ENCODE results near the gene SLIT3. TPM values are rescaled to one million over a fixed set of nuclear protein-coding genes. Genes with fewer than 3 reads are reported as not detected.

SLIT3 gene
- total RNA-seq, 1 donor from 2014 or later: 0.22 TPM

GRCh38 chr5:168726342-168726741 is 574.6 kb downstream of the SLIT3 start:
- no peaks in the 10 kb centered on the region for H3F3A ChIP-seq (ENCODE audit: low read depth)
- H3K4me1 ChIP-seq: no peaks in the 10 kb centered on the region
- no peaks in the 10 kb centered on the region for H3K79me2 ChIP-seq (ENCODE audit: low read depth)
- H3K36me3 Mint-ChIP-seq: no peaks in the 10 kb centered on the region
- no peaks in the 10 kb centered on the region for H3K9me3 ChIP-seq (ENCODE audit: low read depth)
- no peak overlapping the region for H3K4me2 ChIP-seq
- peaks cover 3% of the 10 kb centered on the region for H3K4me1 Mint-ChIP-seq
- H3K27me3 Mint-ChIP-seq (ENCODE audit: insufficient read depth, low read depth): no peaks in the 10 kb centered on the region
- H3K9ac ChIP-seq: no peak overlapping the region
- no peaks in the 10 kb centered on the region for H3K36me3 ChIP-seq
- H3K27ac Mint-ChIP-seq: no peak overlapping the region
- H2AFZ ChIP-seq (replicated peaks): no peak overlapping the region
- H3K4me3 Mint-ChIP-seq: no peak overlapping the region
- H3K9me3 Mint-ChIP-seq: peaks cover 22% of the 10 kb centered on the region
- H4K20me1 ChIP-seq (ENCODE audit: low read depth): no peaks in the 10 kb centered on the region
- DNase-seq (ENCODE audit: low spot score): no peak
- H3K27ac ChIP-seq: no peak overlapping the region
- TF ChIP-seq EZH2 (IDR thresholded peaks at IDR 0.05) (no peak), EZH2phosphoT487 (IDR thresholded peaks at IDR 0.05) (no peak), CTCF (IDR thresholded peaks at IDR 0.05) (no peak)
- H3K4me3 ChIP-seq: no peak overlapping the region
- H3K27me3 ChIP-seq: peaks cover 6% of the 10 kb centered on the region

- no peak for TF ChIP-seq EZH2phosphoT487 (IDR thresholded peaks at IDR 0.05)
- TF ChIP-seq CTCF (IDR thresholded peaks at IDR 0.05): no peak
- no peak for TF ChIP-seq EZH2 (IDR thresholded peaks at IDR 0.05)
- Mint-ChIP-seq H3K4me1 (peaks cover 3% of the 10 kb centered on the region), H3K36me3 (no peaks in the 10 kb centered on the region), H3K9me3 (peaks cover 13% of the 10 kb centered on the region), H3K27ac (no peak overlapping the region), H3K4me3 (no peak overlapping the region), H3K27me3 (ENCODE audit: insufficient read depth, low read depth) (no peaks in the 10 kb centered on the region)
- Histone ChIP-seq H3K9me3 (ENCODE audit: low read depth) (no peaks in the 10 kb centered on the region), H2AFZ (replicated peaks) (no peak overlapping the region), H3K4me2 (no peak overlapping the region), H3K4me1 (no peaks in the 10 kb centered on the region), H3K9ac (no peak overlapping the region), H3K4me3 (no peak overlapping the region), H3K36me3 (no peaks in the 10 kb centered on the region), H3K27ac (no peak overlapping the region), H3K27me3 (no peaks in the 10 kb centered on the region), H3K79me2 (ENCODE audit: low read depth) (no peaks in the 10 kb centered on the region), H4K20me1 (ENCODE audit: low read depth) (no peaks in the 10 kb centered on the region), H3F3A (ENCODE audit: low read depth) (no peaks in the 10 kb centered on the region)
- DNase-seq (ENCODE audit: low spot score): no peak
These were observed 576.7 kb downstream of the SLIT3 start for GRCh38 chr5:168724227-168724626.

- H3K9ac ChIP-seq: no peak overlapping the region
- DNase-seq (ENCODE audit: low spot score): no peak
- Mint-ChIP-seq H3K4me3 (no peak overlapping the region), H3K4me1 (peaks cover 3% of the 10 kb centered on the region), H3K27ac (no peak overlapping the region), H3K36me3 (no peaks in the 10 kb centered on the region), H3K27me3 (ENCODE audit: insufficient read depth, low read depth) (no peaks in the 10 kb centered on the region), H3K9me3 (peaks cover 10% of the 10 kb centered on the region)
- H3K79me2 ChIP-seq (ENCODE audit: low read depth): no peaks in the 10 kb centered on the region
- no peak overlapping the region for H3K4me2 ChIP-seq
- H3K4me3 ChIP-seq: no peak overlapping the region
- H3K4me1 ChIP-seq: no peaks in the 10 kb centered on the region
- H2AFZ ChIP-seq (replicated peaks): no peak overlapping the region
- no peaks in the 10 kb centered on the region for H3F3A ChIP-seq (ENCODE audit: low read depth)
- no peaks in the 10 kb centered on the region for H3K36me3 ChIP-seq
- H4K20me1 ChIP-seq (ENCODE audit: low read depth): no peaks in the 10 kb centered on the region
- no peak overlapping the region for H3K27ac ChIP-seq
- TF ChIP-seq EZH2phosphoT487 (IDR thresholded peaks at IDR 0.05): no peak
- TF ChIP-seq CTCF (IDR thresholded peaks at IDR 0.05): no peak
- no peak for TF ChIP-seq EZH2 (IDR thresholded peaks at IDR 0.05)
- no peaks in the 10 kb centered on the region for H3K27me3 ChIP-seq
- no peaks in the 10 kb centered on the region for H3K9me3 ChIP-seq (ENCODE audit: low read depth)
These were observed 577.9 kb downstream of the SLIT3 start for GRCh38 chr5:168723037-168723436.
